Measurements from ENCODE around the gene FAM25G.
"Not testable (repeated sequence)": the region's sequence is repeated elsewhere in the genome, so short reads cannot be mapped to it uniquely, and the experiment has no call there.

GRCh38 chr10:47465216-47465917, 26.1 kb downstream of the FAM25G start:
- TF ChIP-seq CTCF (IDR thresholded peaks at IDR 0.05); NR2C2 (CRISPR knock-in tag; IDR thresholded peaks at IDR 0.05); ZBTB43 (CRISPR knock-in tag; IDR thresholded peaks at IDR 0.05); CDX4 (CRISPR knock-in tag; IDR thresholded peaks at IDR 0.05; ENCODE audit: borderline replicate concordance); ATF3 (CRISPR knock-in tag; conservative IDR thresholded peaks at IDR 0.05); ZNF317 (CRISPR knock-in tag; IDR thresholded peaks at IDR 0.05; ENCODE audit: borderline replicate concordance, low read depth); TEAD1 (CRISPR knock-in tag; IDR thresholded peaks at IDR 0.05); GTF2I (CRISPR knock-in tag; conservative IDR thresholded peaks at IDR 0.05): not testable (repeated sequence)

Data from WTC11 (cell line).